ENCODE results near the gene NTN1.

The NTN1 gene

DNA sequence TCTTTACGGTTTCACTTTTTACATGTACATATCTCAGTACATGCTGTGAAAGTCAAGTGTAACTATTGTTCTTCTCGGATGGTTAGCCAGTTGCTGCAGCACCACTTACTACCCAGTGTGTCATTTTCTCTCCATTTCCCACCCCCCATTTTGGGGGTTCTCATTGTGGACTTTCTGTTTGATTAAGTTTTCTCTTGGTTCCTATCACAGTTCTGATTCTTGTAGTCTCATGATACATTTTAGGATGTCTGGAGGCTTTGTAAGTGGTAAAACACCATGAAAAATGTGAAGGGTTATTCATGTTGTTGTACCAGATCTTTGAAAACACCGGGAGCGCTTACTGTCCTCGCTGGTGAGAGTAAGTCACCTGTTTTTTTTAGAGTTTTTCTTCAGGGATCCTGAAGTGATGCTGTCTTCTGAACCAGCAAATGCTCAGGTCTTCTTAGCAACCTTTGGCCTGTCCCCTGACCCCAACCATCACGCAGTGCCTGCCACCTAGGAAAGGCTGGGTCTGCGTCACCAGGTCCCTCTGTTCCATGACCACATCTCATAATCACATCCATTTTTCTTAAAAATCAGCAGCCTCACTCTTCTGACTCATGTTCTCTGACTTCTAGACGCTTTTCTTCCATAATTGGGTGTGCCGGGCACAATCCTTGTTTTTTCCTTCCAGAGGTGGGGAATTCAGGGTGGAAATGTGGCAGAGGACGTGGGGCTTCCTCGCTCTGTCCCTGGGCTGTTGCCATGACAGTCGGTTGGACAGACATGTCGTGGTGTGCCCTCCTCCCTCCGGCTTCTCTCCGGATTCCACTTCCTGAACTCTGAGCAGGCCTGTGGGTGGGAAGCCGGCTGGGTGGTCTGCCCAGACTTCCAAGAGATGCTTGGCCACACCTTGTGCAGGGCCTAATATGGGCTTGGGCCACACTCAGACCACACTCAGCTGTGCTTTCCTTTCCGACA, 102.6 kb downstream of the NTN1 start:
- no peak for DNase-seq (ENCODE audit: low read depth)
- TF ChIP-seq, protein P1, sequence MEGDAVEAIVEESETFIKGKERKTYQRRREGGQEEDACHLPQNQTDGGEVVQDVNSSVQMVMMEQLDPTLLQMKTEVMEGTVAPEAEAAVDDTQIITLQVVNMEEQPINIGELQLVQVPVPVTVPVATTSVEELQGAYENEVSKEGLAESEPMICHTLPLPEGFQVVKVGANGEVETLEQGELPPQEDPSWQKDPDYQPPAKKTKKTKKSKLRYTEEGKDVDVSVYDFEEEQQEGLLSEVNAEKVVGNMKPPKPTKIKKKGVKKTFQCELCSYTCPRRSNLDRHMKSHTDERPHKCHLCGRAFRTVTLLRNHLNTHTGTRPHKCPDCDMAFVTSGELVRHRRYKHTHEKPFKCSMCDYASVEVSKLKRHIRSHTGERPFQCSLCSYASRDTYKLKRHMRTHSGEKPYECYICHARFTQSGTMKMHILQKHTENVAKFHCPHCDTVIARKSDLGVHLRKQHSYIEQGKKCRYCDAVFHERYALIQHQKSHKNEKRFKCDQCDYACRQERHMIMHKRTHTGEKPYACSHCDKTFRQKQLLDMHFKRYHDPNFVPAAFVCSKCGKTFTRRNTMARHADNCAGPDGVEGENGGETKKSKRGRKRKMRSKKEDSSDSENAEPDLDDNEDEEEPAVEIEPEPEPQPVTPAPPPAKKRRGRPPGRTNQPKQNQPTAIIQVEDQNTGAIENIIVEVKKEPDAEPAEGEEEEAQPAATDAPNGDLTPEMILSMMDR (conservative IDR thresholded peaks at IDR 0.05; ENCODE audit: low read depth, low read length), result no peak
- no peak overlapping the region for H3K4me3 ChIP-seq (ENCODE audit: low read depth, low read length)

DNA sequence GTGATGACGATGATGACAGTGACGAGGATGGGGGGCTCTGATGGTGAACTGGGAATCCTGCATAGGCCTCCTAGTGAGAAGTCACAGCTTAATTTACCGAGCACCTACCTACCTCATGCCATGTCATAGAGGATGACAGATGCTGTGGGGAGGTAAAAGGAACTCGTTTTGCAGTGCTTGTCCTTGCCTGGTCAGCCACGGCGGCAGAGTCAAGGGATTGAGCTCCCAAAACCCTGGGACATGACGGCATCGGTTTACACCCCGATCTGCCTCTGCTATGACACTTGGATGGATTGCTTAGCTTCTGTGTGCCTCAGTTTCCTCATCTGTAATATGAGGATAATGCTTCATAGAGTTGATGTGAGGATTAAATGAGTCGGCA, 103.2 kb downstream of the NTN1 start:
- no peak for DNase-seq (ENCODE audit: low read depth)
- no peak overlapping the region for H3K4me3 ChIP-seq (ENCODE audit: low read depth, low read length)
- TF ChIP-seq, protein P1 (conservative IDR thresholded peaks at IDR 0.05; ENCODE audit: low read depth, low read length), result no peak

DNA sequence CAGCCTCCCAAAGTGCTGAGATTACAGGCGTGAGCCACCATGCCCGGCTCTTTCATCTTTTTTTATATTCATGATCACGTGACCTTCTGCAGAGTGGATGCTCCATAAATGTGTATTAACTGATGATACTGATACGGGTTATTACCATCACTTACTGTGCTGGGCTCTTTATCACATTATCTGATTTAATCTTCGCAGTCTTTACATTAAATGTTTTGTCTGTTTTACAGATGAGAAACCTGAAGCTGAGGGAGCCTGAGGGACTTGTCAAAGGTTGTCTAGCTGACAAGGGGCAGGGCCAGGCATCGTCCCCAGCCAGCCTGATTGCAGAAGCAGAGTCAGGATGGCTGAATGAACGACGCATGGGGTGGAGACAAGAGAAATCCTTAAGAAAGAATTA, 104.4 kb downstream of the NTN1 start:
- H3K4me3 ChIP-seq (ENCODE audit: low read depth, low read length), result no peak overlapping the region
- DNase-seq (ENCODE audit: low read depth), result no peak
- TF ChIP-seq, protein P1 (conservative IDR thresholded peaks at IDR 0.05; ENCODE audit: low read depth, low read length), result no peak

DNA sequence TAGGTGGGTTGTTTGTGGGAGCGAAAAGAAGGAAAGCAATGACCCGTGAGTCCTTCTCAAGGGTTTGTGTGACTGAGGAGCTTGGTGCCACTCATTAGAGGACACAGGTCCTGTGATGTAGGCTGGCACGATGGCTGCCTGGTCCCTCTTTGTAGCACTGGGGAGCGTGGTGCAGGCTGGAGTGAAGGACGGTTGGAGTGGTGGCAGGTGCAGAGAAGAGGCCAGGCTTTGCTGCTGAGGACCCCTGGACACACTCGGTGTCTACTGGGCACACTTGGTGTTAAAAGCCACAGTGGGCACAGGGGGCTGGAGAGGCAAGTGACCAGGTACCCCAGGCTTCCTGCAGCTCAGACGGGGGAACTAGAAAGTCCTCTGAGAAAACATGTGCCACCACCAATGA, 106.0 kb downstream of the NTN1 start:
- TF ChIP-seq, protein P1 (conservative IDR thresholded peaks at IDR 0.05; ENCODE audit: low read depth, low read length), result no peak
- H3K4me3 ChIP-seq (ENCODE audit: low read depth, low read length), result no peak overlapping the region
- no peak for DNase-seq (ENCODE audit: low read depth)

DNA sequence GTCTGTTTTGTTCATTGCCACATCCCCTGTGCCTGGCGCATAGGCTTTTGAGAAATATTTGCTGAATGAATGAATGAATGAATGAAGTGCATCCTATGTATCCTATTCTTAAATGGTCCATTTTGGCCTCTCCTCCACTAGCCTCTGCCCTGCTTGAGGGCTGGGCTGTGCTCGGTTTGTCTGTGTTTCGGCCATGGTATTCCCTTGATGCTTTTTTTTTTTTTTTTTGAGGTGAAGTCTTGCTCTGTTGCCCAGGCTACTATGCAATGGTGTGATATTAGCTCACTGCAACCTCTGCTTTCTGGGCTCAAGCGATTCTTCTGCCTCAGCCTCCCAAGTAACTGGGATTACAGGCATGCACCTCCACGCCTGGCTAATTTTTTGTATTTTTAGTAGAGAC, 110.1 kb downstream of the NTN1 start:
- TF ChIP-seq, protein P1 (conservative IDR thresholded peaks at IDR 0.05; ENCODE audit: low read depth, low read length), result no peak
- no peak for DNase-seq (ENCODE audit: low read depth)
- H3K4me3 ChIP-seq (ENCODE audit: low read depth, low read length), result no peak overlapping the region

DNA sequence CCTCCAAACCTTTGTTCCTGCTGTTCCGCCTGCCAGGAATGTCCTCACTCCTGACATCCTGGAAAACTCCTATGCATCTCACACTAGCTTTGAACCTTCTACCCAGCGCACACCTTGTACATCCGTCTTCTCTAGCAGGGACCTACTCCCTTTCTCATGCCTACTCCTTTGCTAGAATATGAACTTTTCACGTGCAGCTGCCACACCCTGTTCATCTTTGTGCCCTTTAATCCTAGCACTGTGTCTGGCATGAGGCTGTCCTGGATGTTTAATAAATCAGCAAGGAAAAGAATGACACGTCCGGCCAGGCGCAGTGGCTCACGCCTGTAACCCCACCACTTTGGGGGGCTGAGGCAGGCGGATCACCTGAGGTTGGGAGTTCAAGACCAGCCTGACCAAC, 111.0 kb downstream of the NTN1 start:
- DNase-seq (ENCODE audit: low read depth), result no peak
- no peak overlapping the region for H3K4me3 ChIP-seq (ENCODE audit: low read depth, low read length)
- TF ChIP-seq, protein P1 (conservative IDR thresholded peaks at IDR 0.05; ENCODE audit: low read depth, low read length), result no peak

Measured in choroid plexus epithelial cell (primary cell).